OCI-LY1 (cell line): ENCODE measurements around the gene CYP21A2.

ENCODE experiments used
- H2AFZ ChIP-seq: fragments of 200-600 bp; sonication (generic), shearing (Covaris generic); 2 replicates; pipeline ENCODE4 v1.6.0; 2014; ENCODE audit warnings: antibody characterized with exemption, mild to moderate bottlenecking, low read length
- H3F3A ChIP-seq: fragments of 200-600 bp; sonication (generic), shearing (Covaris generic); 2 replicates; pipeline ENCODE4 v1.6.0; 2014; ENCODE audit warnings: mild to moderate bottlenecking, antibody characterized with exemption, low read length, moderate library complexity; ENCODE audit not compliant: insufficient read depth
- H3K27ac ChIP-seq: fragments of 200-600 bp; sonication (generic); 2 replicates; pipeline ENCODE4 v1.5.1; 2014; ENCODE audit warnings: low read length, mixed run types, mild to moderate bottlenecking, low read depth; ENCODE audit not compliant: poor library complexity, severe bottlenecking
- H3K27me3 ChIP-seq: fragments of 200-600 bp; sonication (generic); 2 replicates; pipeline ENCODE4 v1.6.0; 2014; ENCODE audit warnings: antibody characterized with exemption, mild to moderate bottlenecking, low read length, moderate library complexity; ENCODE audit not compliant: insufficient read depth
- H3K36me3 ChIP-seq: fragments of 200-600 bp; sonication (generic); 2 replicates; pipeline ENCODE4 v1.6.1; 2014; ENCODE audit warnings: mild to moderate bottlenecking, antibody characterized with exemption, low read length, moderate library complexity, mixed read lengths; ENCODE audit not compliant: insufficient read depth
- H3K4me1 ChIP-seq: fragments of 200-600 bp; sonication (generic); 2 replicates; pipeline ENCODE4 v1.5.1; 2014; ENCODE audit warnings: mild to moderate bottlenecking, low read length, moderate library complexity; ENCODE audit not compliant: insufficient read depth, severe bottlenecking
- H3K4me2 ChIP-seq: fragments of 200-600 bp; sonication (generic), shearing (Covaris generic); 2 replicates; pipeline ENCODE4 v1.6.1; 2014; ENCODE audit warnings: low read length
- H3K4me3 ChIP-seq: fragments of 200-600 bp; sonication (generic); 2 replicates; pipeline ENCODE4 v1.5.1; 2014; ENCODE audit warnings: low read length, low read depth, mild to moderate bottlenecking, mixed read lengths; ENCODE audit not compliant: poor library complexity, severe bottlenecking
- H3K79me2 ChIP-seq: fragments of 200-600 bp; shearing (Covaris generic); 2 replicates; pipeline ENCODE4 v1.6.1; 2016; ENCODE audit warnings: mixed run types, low read length, mixed read lengths; ENCODE audit not compliant: insufficient read depth
- H3K9ac ChIP-seq: fragments of 200-600 bp; sonication (generic), shearing (Covaris generic); 2 replicates; pipeline ENCODE4 v1.6.1; 2014; ENCODE audit warnings: mild to moderate bottlenecking, low read length, mixed read lengths
- H3K9me2 ChIP-seq: fragments of 200-600 bp; sonication (generic), shearing (Covaris generic); 2 replicates; pipeline ENCODE4 v1.6.1; 2014; ENCODE audit warnings: low read depth, mild to moderate bottlenecking, low read length, mixed read lengths
- H3K9me3 ChIP-seq: fragments of 200-600 bp; shearing (Covaris generic); 2 replicates; pipeline ENCODE4 v1.6.1; 2014; ENCODE audit warnings: low read length, mixed read lengths
- H4K20me1 ChIP-seq: fragments of 200-600 bp; sonication (generic), shearing (Covaris generic); 2 replicates; pipeline ENCODE4 v1.6.0; 2016; ENCODE audit warnings: mild to moderate bottlenecking, low read length; ENCODE audit not compliant: insufficient read depth
- EZH2 ChIP-seq: fragments of 200-600 bp; sonication (generic), shearing (Covaris generic); IDR thresholded peaks from 2 replicates; pipeline ENCODE4 v1.8.0; 2017; ENCODE audit warnings: borderline replicate concordance, mixed run types, mild to moderate bottlenecking, antibody characterized with exemption, low read length, moderate library complexity, mixed read lengths
- TF ChIP-seq, protein P1 (sequence below): fragments of 200-600 bp; sonication (generic), shearing (Covaris generic); IDR thresholded peaks from 2 replicates; pipeline ENCODE4 v1.5.1; 2017; ENCODE audit warnings: mild to moderate bottlenecking, antibody characterized with exemption, low read length, moderate library complexity, mixed read lengths

CYP21A2 gene

DNA sequence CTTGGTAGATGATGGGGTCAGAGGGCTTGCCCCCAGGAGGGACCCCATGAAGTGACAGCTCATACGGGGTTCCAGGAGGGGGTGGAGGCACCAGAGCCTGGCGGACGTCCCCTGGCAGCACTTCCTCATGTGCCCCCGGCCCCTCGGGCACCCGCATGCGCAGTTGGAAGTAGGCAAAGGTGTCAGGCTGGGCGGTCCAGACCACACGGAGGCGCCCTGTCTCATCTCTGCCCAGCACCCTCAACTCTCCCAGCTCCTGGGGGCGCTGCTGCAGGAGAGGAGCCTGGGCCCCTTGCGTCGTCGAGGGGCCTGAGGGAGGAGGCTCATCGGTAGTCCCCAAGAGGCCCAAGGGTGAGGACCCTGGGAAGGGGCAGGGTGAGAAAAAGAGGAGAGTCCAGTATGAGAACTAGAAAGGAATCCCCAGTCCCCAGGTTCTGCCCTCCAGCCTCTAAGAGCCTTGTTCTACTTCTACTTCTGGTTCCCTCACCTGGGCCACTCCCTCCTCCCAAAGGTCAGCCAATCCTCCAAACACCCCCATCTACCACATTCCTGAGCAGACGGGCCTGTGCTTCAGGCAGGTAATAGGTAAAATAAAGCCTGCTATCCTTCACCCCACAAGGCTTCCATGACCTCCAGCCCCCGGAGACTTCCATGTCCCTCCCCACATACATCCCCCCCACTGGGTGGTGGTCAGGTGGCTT lies 47.7 kb downstream of the CYP21A2 start:
- peaks cover 10% of the 10 kb centered on the region; the same call in 1 of the 2 replicates for H3K27me3 ChIP-seq
- H3K9ac ChIP-seq, result no peak overlapping the region
- no peaks in the 10 kb centered on the region for H3K79me2 ChIP-seq
- H3K4me3 ChIP-seq, result no peak overlapping the region
- no peaks in the 10 kb centered on the region for H3K9me3 ChIP-seq
- no peak overlapping the region for H3K27ac ChIP-seq
- H3F3A ChIP-seq, result no peaks in the 10 kb centered on the region
- H3K36me3 ChIP-seq, result no peaks in the 10 kb centered on the region
- H3K4me1 ChIP-seq, result peaks cover 6% of the 10 kb centered on the region
- H2AFZ ChIP-seq, result no peak overlapping the region
- no peaks in the 10 kb centered on the region for H4K20me1 ChIP-seq
- TF ChIP-seq, protein P1, sequence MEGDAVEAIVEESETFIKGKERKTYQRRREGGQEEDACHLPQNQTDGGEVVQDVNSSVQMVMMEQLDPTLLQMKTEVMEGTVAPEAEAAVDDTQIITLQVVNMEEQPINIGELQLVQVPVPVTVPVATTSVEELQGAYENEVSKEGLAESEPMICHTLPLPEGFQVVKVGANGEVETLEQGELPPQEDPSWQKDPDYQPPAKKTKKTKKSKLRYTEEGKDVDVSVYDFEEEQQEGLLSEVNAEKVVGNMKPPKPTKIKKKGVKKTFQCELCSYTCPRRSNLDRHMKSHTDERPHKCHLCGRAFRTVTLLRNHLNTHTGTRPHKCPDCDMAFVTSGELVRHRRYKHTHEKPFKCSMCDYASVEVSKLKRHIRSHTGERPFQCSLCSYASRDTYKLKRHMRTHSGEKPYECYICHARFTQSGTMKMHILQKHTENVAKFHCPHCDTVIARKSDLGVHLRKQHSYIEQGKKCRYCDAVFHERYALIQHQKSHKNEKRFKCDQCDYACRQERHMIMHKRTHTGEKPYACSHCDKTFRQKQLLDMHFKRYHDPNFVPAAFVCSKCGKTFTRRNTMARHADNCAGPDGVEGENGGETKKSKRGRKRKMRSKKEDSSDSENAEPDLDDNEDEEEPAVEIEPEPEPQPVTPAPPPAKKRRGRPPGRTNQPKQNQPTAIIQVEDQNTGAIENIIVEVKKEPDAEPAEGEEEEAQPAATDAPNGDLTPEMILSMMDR, result peak; percentile 65
- TF ChIP-seq EZH2, result no peak
- peak overlapping the region; percentile 26; the same call in 1 of the 2 replicates for H3K4me2 ChIP-seq
- H3K9me2 ChIP-seq, result no peaks in the 10 kb centered on the region

DNA sequence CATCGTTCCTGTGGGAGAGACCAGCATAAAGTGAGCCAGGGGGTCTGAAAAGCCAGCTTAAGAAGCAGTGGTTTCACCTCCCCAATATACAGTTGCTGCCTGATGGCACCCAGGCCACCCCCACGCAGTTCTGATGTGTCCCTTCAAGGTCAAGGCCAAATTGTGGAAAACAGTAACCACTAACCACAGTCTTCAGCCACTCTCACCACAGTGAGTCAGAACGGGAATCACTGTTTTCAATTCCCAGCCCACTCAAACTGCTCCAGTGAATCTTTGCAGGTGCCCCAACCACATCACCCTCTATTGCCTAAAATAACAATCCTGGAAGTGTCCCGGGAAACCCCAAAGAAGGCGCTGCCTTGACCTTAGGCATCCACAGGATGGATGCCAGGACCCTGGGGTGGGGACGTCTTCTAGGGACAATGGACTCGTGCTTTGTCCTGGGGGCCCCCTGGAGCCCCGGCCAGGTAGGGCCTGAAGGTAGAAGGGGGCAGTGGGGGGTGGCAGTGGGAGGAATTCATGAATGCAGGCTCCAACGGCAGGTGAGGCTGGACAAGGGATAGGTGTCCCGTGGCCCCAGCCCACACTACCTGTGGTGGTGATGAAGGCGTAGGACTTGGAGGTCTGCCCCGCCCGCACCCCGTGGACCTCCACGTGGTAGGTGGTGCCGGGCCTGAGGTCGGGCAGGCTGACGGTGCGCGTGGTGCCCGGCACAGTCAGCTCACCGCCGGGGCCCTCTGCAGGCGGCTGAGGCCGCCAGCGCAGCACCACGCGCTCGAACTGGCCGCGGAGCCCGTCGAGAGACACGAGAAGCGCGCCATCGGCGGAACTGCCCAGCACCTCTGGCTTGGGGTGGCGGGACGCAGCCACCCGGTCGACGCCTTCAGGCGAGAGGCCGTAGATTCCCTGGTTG lies 48.7 kb downstream of the CYP21A2 start:
- Histone ChIP-seq H3K9me2 (no peaks in the 10 kb centered on the region), H3K27ac (no peak overlapping the region), H3F3A (no peaks in the 10 kb centered on the region), H3K4me3 (no peak overlapping the region), H4K20me1 (no peaks in the 10 kb centered on the region), H2AFZ (no peak overlapping the region), H3K4me1 (peaks cover 6% of the 10 kb centered on the region), H3K9me3 (no peaks in the 10 kb centered on the region), H3K79me2 (no peaks in the 10 kb centered on the region), H3K9ac (no peak overlapping the region; the same call in 1 of the 2 replicates), H3K4me2 (peak overlapping the region; percentile 50), H3K27me3 (peaks cover 4% of the 10 kb centered on the region; the same call in 1 of the 2 replicates), H3K36me3 (no peaks in the 10 kb centered on the region)
- no peak for TF ChIP-seq EZH2
- TF ChIP-seq, protein P1, result no peak

DNA sequence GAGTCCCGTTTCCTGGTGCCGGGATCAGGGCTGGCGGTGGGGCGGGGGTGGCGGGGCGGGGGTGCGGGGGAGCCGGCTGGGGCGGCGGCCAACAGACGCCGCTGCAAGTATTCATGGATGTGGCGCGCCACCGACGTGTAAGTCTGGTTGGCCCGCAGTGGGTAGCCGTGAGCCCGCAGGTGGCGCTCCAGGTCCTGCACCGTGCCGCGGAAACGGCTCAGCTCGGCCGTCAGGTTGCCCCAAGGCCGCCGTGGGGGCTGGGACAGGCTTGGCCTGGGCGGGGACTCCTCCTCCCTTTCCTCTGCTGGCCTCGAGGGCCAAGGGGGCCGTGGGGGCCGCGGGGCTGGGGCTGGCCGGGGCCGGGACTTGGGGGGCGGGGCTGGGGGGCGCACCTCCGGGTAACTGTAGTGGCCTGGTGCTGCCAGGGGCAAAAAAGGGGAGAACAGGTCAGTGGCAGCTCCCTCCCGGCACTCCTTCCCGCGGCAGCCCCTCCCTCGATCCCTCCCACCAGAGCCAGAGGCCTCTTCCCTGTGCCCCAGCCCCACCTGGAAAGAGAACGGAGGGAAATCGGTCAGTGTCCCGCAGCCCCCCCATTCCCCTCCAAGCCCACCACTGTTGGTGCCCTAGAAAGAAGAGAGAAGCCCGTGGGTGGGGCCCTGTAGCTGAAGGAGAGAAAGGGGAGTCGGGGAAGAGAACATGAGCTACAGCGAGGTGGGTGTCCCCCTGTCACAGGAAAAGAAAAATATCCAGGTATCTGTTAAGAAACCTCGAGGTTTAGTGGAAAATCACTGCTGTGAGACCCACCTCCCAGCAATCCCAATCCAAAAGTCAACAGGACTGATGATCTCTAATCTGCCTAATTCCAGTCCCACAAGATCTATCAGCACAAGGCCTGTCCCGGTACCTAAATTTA lies 49.6 kb downstream of the CYP21A2 start:
- peaks cover 6% of the 10 kb centered on the region for H3K4me1 ChIP-seq
- TF ChIP-seq, protein P1, result peak; percentile 64
- TF ChIP-seq EZH2, result no peak
- H2AFZ ChIP-seq, result no peak overlapping the region
- H3K4me2 ChIP-seq, result no peak overlapping the region
- H3K27ac ChIP-seq, result no peak overlapping the region
- no peaks in the 10 kb centered on the region for H3K36me3 ChIP-seq
- no peaks in the 10 kb centered on the region for H4K20me1 ChIP-seq
- H3K4me3 ChIP-seq, result no peak overlapping the region
- no peaks in the 10 kb centered on the region for H3F3A ChIP-seq
- no peaks in the 10 kb centered on the region for H3K9me3 ChIP-seq
- peaks cover 4% of the 10 kb centered on the region; the same call in 1 of the 2 replicates for H3K27me3 ChIP-seq
- no peaks in the 10 kb centered on the region for H3K9me2 ChIP-seq
- H3K9ac ChIP-seq, result no peak overlapping the region
- H3K79me2 ChIP-seq, result no peaks in the 10 kb centered on the region
